ENCODE data around the gene KCNK13.
A peak's percentile ranks its signal among the peaks of the same experiment; 100 is the strongest.
"Not testable (repeated sequence)": the region's sequence is repeated elsewhere in the genome, so short reads cannot be mapped to it uniquely, and the experiment has no call there.

KCNK13 gene

GRCh38 chr14:90200546-90200945, 138.8 kb downstream of the KCNK13 start:
- DNase-seq, result not testable (repeated sequence)

- no peak for DNase-seq
These were observed 139.6 kb downstream of the KCNK13 start for GRCh38 chr14:90201344-90201743.

GRCh38 chr14:90204516-90204915, 142.7 kb downstream of the KCNK13 start:
- DNase-seq, result peak; percentile 76 to 93

- no peak for DNase-seq
These were observed 151.4 kb downstream of the KCNK13 start for GRCh38 chr14:90213099-90213748.

- DNase-seq, result no peak
These were observed 166.7 kb downstream of the KCNK13 start for GRCh38 chr14:90228478-90228877.

- not testable (repeated sequence) for DNase-seq
These were observed 168.1 kb downstream of the KCNK13 start for GRCh38 chr14:90229942-90230341.
